Neural cell (in vitro differentiated cells): Measurements from ENCODE around the gene QSOX1. TPM values are rescaled to one million over a fixed set of nuclear protein-coding genes. Genes with fewer than 3 reads are reported as not detected.

Experiments
- H2AFZ ChIP-seq: fragments of 200-600, 300-800 bp; sonication (generic), shearing (Covaris generic); 2 replicates; pipeline ENCODE4 v1.6.0; 2014; ENCODE audit warnings: low read depth, mild to moderate bottlenecking, antibody characterized with exemption, low read length, moderate library complexity
- H3F3A ChIP-seq: fragments of 200-600 bp; shearing (Covaris generic); 2 replicates; pipeline ENCODE4 v1.6.1; 2016; ENCODE audit warnings: mild to moderate bottlenecking, moderate library complexity, mixed read lengths, antibody characterized with exemption, low read length; ENCODE audit not compliant: insufficient read depth, poor library complexity, severe bottlenecking
- H3K27ac ChIP-seq: fragments of 200-600, 300-800 bp; sonication (generic), shearing (Covaris generic); 2 replicates; pipeline ENCODE4 v1.5.1; 2014; ENCODE audit warnings: mild to moderate bottlenecking, low read length, moderate library complexity
- H3K27me3 ChIP-seq: fragments of 300-800, 200-600 bp; sonication (generic), shearing (Covaris generic); 2 replicates; pipeline ENCODE4 v1.6.0; 2014; ENCODE audit warnings: mild to moderate bottlenecking, low read depth, low read length, moderate library complexity; ENCODE audit not compliant: insufficient read depth
- H3K36me3 ChIP-seq: fragments of 300-800, 200-600 bp; sonication (generic), shearing (Covaris generic); 2 replicates; pipeline ENCODE4 v1.5.1; 2014; ENCODE audit warnings: mild to moderate bottlenecking, antibody characterized with exemption, low read length, moderate library complexity; ENCODE audit not compliant: insufficient read depth
- H3K4me2 ChIP-seq: fragments of 300-800, 200-600 bp; sonication (generic), shearing (Covaris generic); 2 replicates; pipeline ENCODE4 v1.6.0; 2014; ENCODE audit warnings: mild to moderate bottlenecking, low read length
- H3K4me3 ChIP-seq: fragments of 300-800, 200-600 bp; sonication (generic), shearing (Covaris generic); 2 replicates; pipeline ENCODE4 v1.5.1; 2014; ENCODE audit warnings: mild to moderate bottlenecking, low read length, moderate library complexity
- H3K79me2 ChIP-seq: fragments of 200-600 bp; shearing (Covaris generic); replicated peaks from 2 replicates; pipeline ENCODE4 v1.6.0; 2014; ENCODE audit warnings: mild to moderate bottlenecking, low read length, moderate library complexity; ENCODE audit not compliant: insufficient read depth
- H3K9ac ChIP-seq: fragments of 300-800, 200-600 bp; sonication (generic), shearing (Covaris generic); 2 replicates; pipeline ENCODE4 v1.6.1; 2016; ENCODE audit warnings: mild to moderate bottlenecking, low read length, mixed read lengths
- H3K9me2 ChIP-seq: fragments of 200-600 bp; shearing (Covaris generic); 2 replicates; pipeline ENCODE4 v1.6.1; 2016; ENCODE audit warnings: mild to moderate bottlenecking, low read length, mixed read lengths; ENCODE audit not compliant: insufficient read depth
- H3K9me3 ChIP-seq: fragments of 200-600, 300-800 bp; sonication (generic), shearing (Covaris generic); 2 replicates; pipeline ENCODE4 v1.6.1; 2016; ENCODE audit warnings: mild to moderate bottlenecking, mixed run types, low read length, moderate library complexity, mixed read lengths
- H4K20me1 ChIP-seq: fragments of 200-600 bp; shearing (Covaris generic); 2 replicates; pipeline ENCODE4 v1.6.1; 2016; ENCODE audit warnings: mild to moderate bottlenecking, mixed run types; ENCODE audit not compliant: insufficient read depth
- CTCF ChIP-seq: fragments of 450-650 bp; IDR thresholded peaks from 2 replicates; pipeline ENCODE4 v1.5.1; 2014; ENCODE audit warnings: antibody characterized with exemption, mild to moderate bottlenecking, moderate library complexity; ENCODE audit not compliant: poor library complexity, severe bottlenecking
- EP300 ChIP-seq: fragments of 450-650 bp; conservative IDR thresholded peaks from 2 replicates; pipeline ENCODE4 v1.6.1; 2014; ENCODE audit warnings: antibody characterized with exemption, mild to moderate bottlenecking, moderate library complexity; ENCODE audit not compliant: poor library complexity, severe bottlenecking
- EZH2 ChIP-seq: fragments of 200-600, 300-800 bp; shearing (Covaris generic), sonication (generic); IDR thresholded peaks from 2 replicates; pipeline ENCODE4 v1.6.1; 2014; ENCODE audit warnings: antibody characterized with exemption, low read length, borderline replicate concordance, mild to moderate bottlenecking; ENCODE audit not compliant: insufficient read depth, poor library complexity, severe bottlenecking
- MXI1 ChIP-seq: fragments of 450-650 bp; conservative IDR thresholded peaks from 2 replicates; pipeline ENCODE4 v1.6.1; 2014; ENCODE audit warnings: antibody characterized with exemption, mild to moderate bottlenecking; ENCODE audit not compliant: poor library complexity, severe bottlenecking
- POLR2AphosphoS5 ChIP-seq: IDR thresholded peaks from 2 replicates; pipeline ENCODE4 v1.6.1; 2012
- RAD21 ChIP-seq: fragments of 450-650 bp; conservative IDR thresholded peaks from 2 replicates; pipeline ENCODE4 v1.6.1; 2014; ENCODE audit warnings: antibody characterized with exemption, mild to moderate bottlenecking, moderate library complexity
- SMC3 ChIP-seq: fragments of 450-650 bp; conservative IDR thresholded peaks from 2 replicates; pipeline ENCODE4 v1.6.1; 2014; ENCODE audit warnings: antibody characterized with exemption, mild to moderate bottlenecking, moderate library complexity; ENCODE audit not compliant: poor library complexity
- TAF1 ChIP-seq: IDR thresholded peaks from 2 replicates; pipeline ENCODE4 v1.6.1; 2012; ENCODE audit warnings: low read depth
- polyA plus RNA-seq: library from polyadenylated mRNA; depleted of rRNA; stranded (reverse); fragments of >200 nt; gene quantifications from 2 replicates; pipeline ENCODE4 v1.2.3, GENCODE V29; 2014
- TF ChIP-seq, protein P1 (sequence below): IDR thresholded peaks from 2 replicates; pipeline ENCODE4 v1.6.1; 2012; ENCODE audit warnings: borderline replicate concordance

Gene QSOX1
- polyA plus RNA-seq, 1 donor from 2014 or later: 49.8 TPM

- Histone ChIP-seq H3K4me3 (no peak overlapping the region), H3K27me3 (no peaks in the 10 kb centered on the region), H3K27ac (no peak overlapping the region), H3F3A (no peaks in the 10 kb centered on the region), H3K9ac (no peak overlapping the region), H3K36me3 (no peaks in the 10 kb centered on the region), H3K79me2 (no peaks in the 10 kb centered on the region), H3K9me2 (no peaks in the 10 kb centered on the region), H3K9me3 (no peaks in the 10 kb centered on the region), H4K20me1 (no peaks in the 10 kb centered on the region), H2AFZ (no peak overlapping the region), H3K4me2 (no peak overlapping the region)
- TF ChIP-seq CTCF: no peak
Measured at GRCh38 chr1:180119837-180120236, 34.8 kb upstream of the QSOX1 start.

DNA sequence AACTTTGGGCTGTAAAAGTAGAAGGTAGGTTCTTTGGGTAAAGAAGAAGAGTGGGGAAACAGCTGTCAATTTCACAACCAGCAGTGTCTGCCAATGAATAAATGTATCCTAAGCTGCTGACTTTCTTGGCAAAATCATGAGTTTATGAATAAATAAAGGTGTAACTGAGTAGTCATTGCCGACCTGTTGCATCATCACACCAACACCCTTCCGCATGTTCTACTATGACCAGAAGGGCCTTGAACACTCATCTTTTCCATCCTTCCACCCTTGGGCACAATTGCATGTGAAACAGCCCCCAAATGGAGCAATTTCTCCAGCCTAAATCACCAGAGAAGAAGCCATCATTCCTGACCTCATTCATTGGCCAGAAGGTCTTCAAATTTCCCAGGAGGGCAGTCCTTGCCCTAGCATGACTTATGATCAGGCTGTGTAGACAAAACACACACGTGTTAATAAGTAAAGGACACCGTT, 31.2 kb upstream of the QSOX1 start:
- TF ChIP-seq, protein P1, sequence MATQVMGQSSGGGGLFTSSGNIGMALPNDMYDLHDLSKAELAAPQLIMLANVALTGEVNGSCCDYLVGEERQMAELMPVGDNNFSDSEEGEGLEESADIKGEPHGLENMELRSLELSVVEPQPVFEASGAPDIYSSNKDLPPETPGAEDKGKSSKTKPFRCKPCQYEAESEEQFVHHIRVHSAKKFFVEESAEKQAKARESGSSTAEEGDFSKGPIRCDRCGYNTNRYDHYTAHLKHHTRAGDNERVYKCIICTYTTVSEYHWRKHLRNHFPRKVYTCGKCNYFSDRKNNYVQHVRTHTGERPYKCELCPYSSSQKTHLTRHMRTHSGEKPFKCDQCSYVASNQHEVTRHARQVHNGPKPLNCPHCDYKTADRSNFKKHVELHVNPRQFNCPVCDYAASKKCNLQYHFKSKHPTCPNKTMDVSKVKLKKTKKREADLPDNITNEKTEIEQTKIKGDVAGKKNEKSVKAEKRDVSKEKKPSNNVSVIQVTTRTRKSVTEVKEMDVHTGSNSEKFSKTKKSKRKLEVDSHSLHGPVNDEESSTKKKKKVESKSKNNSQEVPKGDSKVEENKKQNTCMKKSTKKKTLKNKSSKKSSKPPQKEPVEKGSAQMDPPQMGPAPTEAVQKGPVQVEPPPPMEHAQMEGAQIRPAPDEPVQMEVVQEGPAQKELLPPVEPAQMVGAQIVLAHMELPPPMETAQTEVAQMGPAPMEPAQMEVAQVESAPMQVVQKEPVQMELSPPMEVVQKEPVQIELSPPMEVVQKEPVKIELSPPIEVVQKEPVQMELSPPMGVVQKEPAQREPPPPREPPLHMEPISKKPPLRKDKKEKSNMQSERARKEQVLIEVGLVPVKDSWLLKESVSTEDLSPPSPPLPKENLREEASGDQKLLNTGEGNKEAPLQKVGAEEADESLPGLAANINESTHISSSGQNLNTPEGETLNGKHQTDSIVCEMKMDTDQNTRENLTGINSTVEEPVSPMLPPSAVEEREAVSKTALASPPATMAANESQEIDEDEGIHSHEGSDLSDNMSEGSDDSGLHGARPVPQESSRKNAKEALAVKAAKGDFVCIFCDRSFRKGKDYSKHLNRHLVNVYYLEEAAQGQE: no peak
- TF ChIP-seq EP300 (no peak), TAF1 (no peak), RAD21 (no peak), EZH2 (no peak), CTCF (no peak), MXI1 (no peak), POLR2AphosphoS5 (no peak), SMC3 (no peak)
- no peaks in the 10 kb centered on the region for H3F3A ChIP-seq
- no peak overlapping the region for H3K4me2 ChIP-seq
- no peaks in the 10 kb centered on the region for H4K20me1 ChIP-seq
- no peaks in the 10 kb centered on the region for H3K9me2 ChIP-seq
- no peak overlapping the region for H3K4me3 ChIP-seq
- no peaks in the 10 kb centered on the region for H3K27me3 ChIP-seq
- H3K36me3 ChIP-seq: no peaks in the 10 kb centered on the region
- no peak overlapping the region for H2AFZ ChIP-seq
- no peak overlapping the region for H3K27ac ChIP-seq
- no peaks in the 10 kb centered on the region for H3K79me2 ChIP-seq
- no peak overlapping the region for H3K9ac ChIP-seq
- H3K9me3 ChIP-seq: no peaks in the 10 kb centered on the region
